Keratinocyte (primary cell): ENCODE results near the gene TACC2. TPM values are rescaled to one million over a fixed set of nuclear protein-coding genes. Genes with fewer than 3 reads are reported as not detected.

Source experiments
- DNase-seq: peaks from one replicate; pipeline ENCODE4 v3.0.0-alpha.2; 2011; ENCODE audit warnings: low read depth, missing footprints, low spot score
- FAIRE-seq: peaks from 2 replicates; lab custom pipeline; 2011; peaks lifted over from hg19 to GRCh38; lab: Jason Lieb, UNC
- H2AFZ ChIP-seq: 2 replicates; pipeline ENCODE4 v1.6.0; 2012; ENCODE audit warnings: low read length, control low read depth, inconsistent platforms; ENCODE audit not compliant: control insufficient read depth
- H3K27ac ChIP-seq: 2 replicates; pipeline ENCODE4 v1.5.1; 2011; ENCODE audit warnings: low read length; ENCODE audit not compliant: control insufficient read depth, insufficient read depth
- H3K27me3 ChIP-seq: 3 replicates; pipeline ENCODE4 v1.6.0; 2011; ENCODE audit warnings: low read length; ENCODE audit not compliant: control insufficient read depth, insufficient read depth; ENCODE audit errors: extremely low read depth
- H3K36me3 ChIP-seq, 2 experiments: 2 replicates in 1 of 2; 3 replicates in 1 of 2; pipeline ENCODE4 v1.5.1; 2011; ENCODE audit warnings: low read length in 2 of 2, mild to moderate bottlenecking in 1 of 2; ENCODE audit not compliant: control insufficient read depth in 2 of 2, insufficient read depth in 2 of 2; ENCODE audit errors: extremely low read depth in 1 of 2
- H3K4me1 ChIP-seq: 3 replicates; pipeline ENCODE4 v1.5.1; 2011; ENCODE audit warnings: low read length; ENCODE audit not compliant: control insufficient read depth, insufficient read depth; ENCODE audit errors: extremely low read depth
- H3K4me2 ChIP-seq: 3 replicates; pipeline ENCODE4 v1.6.0; 2011; ENCODE audit warnings: low read depth, low read length; ENCODE audit not compliant: control insufficient read depth, insufficient read depth; ENCODE audit errors: extremely low read depth
- H3K4me3 ChIP-seq, 3 experiments: fragments of 200-600 bp in 1 of 3; sonication (generic) in 1 of 3; 2 replicates in 2 of 3; 3 replicates in 1 of 3; pipeline ENCODE4 v1.5.1; 2011 to 2016; ENCODE audit warnings: low read length in 3 of 3, mild to moderate bottlenecking in 3 of 3, control low read depth in 2 of 3, inconsistent platforms in 1 of 3, low read depth in 1 of 3, mixed read lengths in 1 of 3, mixed run types in 1 of 3, moderate library complexity in 1 of 3; ENCODE audit not compliant: control insufficient read depth in 2 of 3, insufficient read depth in 2 of 3; ENCODE audit errors: extremely low read depth in 1 of 3
- H3K79me2 ChIP-seq: 2 replicates; pipeline ENCODE4 v1.6.0; 2012; ENCODE audit warnings: low read length; ENCODE audit not compliant: control insufficient read depth, insufficient read depth
- H3K9ac ChIP-seq: 3 replicates; pipeline ENCODE4 v1.6.0; 2011; ENCODE audit warnings: low read length; ENCODE audit not compliant: control insufficient read depth, insufficient read depth; ENCODE audit errors: extremely low read depth
- H3K9me1 ChIP-seq: 3 replicates; pipeline ENCODE4 v1.6.0; 2011; ENCODE audit warnings: low read length; ENCODE audit not compliant: control insufficient read depth, insufficient read depth; ENCODE audit errors: extremely low read depth
- H3K9me3 ChIP-seq: 2 replicates; pipeline ENCODE4 v1.5.1; 2012; ENCODE audit warnings: low read depth, low read length; ENCODE audit not compliant: control insufficient read depth
- H4K20me1 ChIP-seq: 3 replicates; pipeline ENCODE4 v1.6.0; 2011; ENCODE audit warnings: low read length; ENCODE audit not compliant: control insufficient read depth, insufficient read depth; ENCODE audit errors: extremely low read depth
- CTCF ChIP-seq, 3 experiments: IDR thresholded peaks in 1 of 3; conservative IDR thresholded peaks in 1 of 3; optimal IDR thresholded peaks in 1 of 3; 2 replicates in 2 of 3; 3 replicates in 1 of 3; pipeline versions ENCODE3 to v1.5.1; 2011; ENCODE audit warnings: low read length in 3 of 3, mild to moderate bottlenecking in 3 of 3, moderate library complexity in 2 of 3, control low read depth in 1 of 3, inconsistent platforms in 1 of 3; ENCODE audit not compliant: insufficient read depth in 2 of 3; ENCODE audit errors: extremely low read depth in 1 of 3
- EZH2 ChIP-seq: IDR thresholded peaks from one replicate; pipeline ENCODE4 v1.6.1; 2012; ENCODE audit warnings: inconsistent platforms, mild to moderate bottlenecking, low read length, moderate library complexity
- dilution Hi-C: fragments of 300-500 bp; cut with MboI; formaldehyde crosslinking; loops from one replicate; pipeline ENCODE4 v1.7.0; 2020; ENCODE audit warnings: low sequenced_read_pairs; ENCODE audit not compliant: extremely low pct_ligation_motif_present
- polyA plus RNA-seq, 5 experiments: library from polyadenylated mRNA; depleted of rRNA in 3 of 5; stranded (reverse) in 3 of 5; stranded (forward) in 1 of 5; unstranded in 1 of 5; fragments of >200 nt; gene quantifications; 1 replicate in 1 of 5; 2 replicates in 3 of 5; 3 replicates in 1 of 5; pipeline versions ENCODE4 v1.2.1 to v1.2.3, GENCODE V29; 2011 to 2012; ENCODE audit warnings: missing spikeins in 2 of 5, low read depth in 1 of 5, low replicate concordance in 1 of 5

The TACC2 gene
- polyA plus RNA-seq, 1 donor (not counting 4 experiments of a cell fraction or from before 2014, with no cell fraction given), result 12.8 TPM

GRCh38 chr10:122207163-122207562 lies 218.2 kb downstream of the TACC2 start:
- Histone ChIP-seq H3K36me3 (peaks cover 0 to 13% of the 10 kb centered on the region in 2 experiments), H3K79me2 (no peaks in the 10 kb centered on the region), H3K4me2 (no peak overlapping the region), H4K20me1 (peaks cover 3% of the 10 kb centered on the region), H3K27ac (no peak overlapping the region), H3K4me1 (no peaks in the 10 kb centered on the region), H3K9me3 (no peaks in the 10 kb centered on the region), H3K9me1 (no peaks in the 10 kb centered on the region), H3K4me3 (no peak overlapping the region), H3K27me3 (no peaks in the 10 kb centered on the region), H2AFZ (no peak overlapping the region), H3K9ac (no peak overlapping the region)
- TF ChIP-seq CTCF (optimal IDR thresholded peaks at IDR 0.05 in 1 of 3, IDR thresholded peaks at IDR 0.05 in 1 of 3, conservative IDR thresholded peaks at IDR 0.05 in 1 of 3; ENCODE audit: extremely low read depth in 1 of 3, insufficient read depth in 2 of 3, low read length in 3 of 3) (no peak), EZH2 (no peak)
- FAIRE-seq (no peak), DNase-seq (no peak)
- dilution Hi-C loops, result no loop called here

- no peaks in the 10 kb centered on the region for H3K79me2 ChIP-seq
- no peaks in the 10 kb centered on the region for H3K9me1 ChIP-seq
- dilution Hi-C loops, result no loop called here
- no peaks in the 10 kb centered on the region for H3K9me3 ChIP-seq
- no peak overlapping the region for H3K9ac ChIP-seq
- no peak overlapping the region for H2AFZ ChIP-seq
- H3K27me3 ChIP-seq, result no peaks in the 10 kb centered on the region
- no peak for TF ChIP-seq CTCF (optimal IDR thresholded peaks at IDR 0.05 in 1 of 3, IDR thresholded peaks at IDR 0.05 in 1 of 3, conservative IDR thresholded peaks at IDR 0.05 in 1 of 3; ENCODE audit: extremely low read depth in 1 of 3, insufficient read depth in 2 of 3, low read length in 3 of 3)
- TF ChIP-seq EZH2, result no peak
- DNase-seq (no peak), FAIRE-seq (no peak)
- H3K4me1 ChIP-seq, result no peaks in the 10 kb centered on the region
- peaks cover 3% of the 10 kb centered on the region for H4K20me1 ChIP-seq
- no peak overlapping the region for H3K27ac ChIP-seq
- peaks cover 0 to 13% of the 10 kb centered on the region in 2 experiments for H3K36me3 ChIP-seq
- no peak overlapping the region for H3K4me2 ChIP-seq
- H3K4me3 ChIP-seq, result no peak overlapping the region
Measured at GRCh38 chr10:122207596-122207995, 218.6 kb downstream of the TACC2 start.
